Right atrium auricular region (tissue), 2 donors: ENCODE data around the gene TOMM70. TPM values are rescaled to one million over a fixed set of nuclear protein-coding genes. Genes with fewer than 3 reads are reported as not detected.
"Not testable (repeated sequence)": the region's sequence is repeated elsewhere in the genome, so short reads cannot be mapped to it uniquely, and the experiment has no call there.

ENCODE experiments used
- DNase-seq: peaks from one replicate; pipeline ENCODE4 v3.0.0-alpha.2; 2019; ENCODE audit warnings: low spot score
- H3K27ac ChIP-seq, 2 donors: fragments of 200-600 bp; sonication (generic); 1 replicate in 1 of 2; 2 replicates in 1 of 2; pipeline ENCODE4 v1.5.1; 2016 to 2019
- H3K27me3 ChIP-seq, 2 donors: fragments of 200-600 bp; sonication (generic); one replicate each; pipeline versions ENCODE4 v1.5.1 to v1.6.0; 2017 to 2019
- H3K36me3 ChIP-seq: fragments of 200-600 bp; sonication (generic); one replicate; pipeline ENCODE4 v1.5.1; 2016
- H3K4me1 ChIP-seq, 2 donors: fragments of 200-600 bp; sonication (generic); one replicate each; pipeline versions ENCODE4 v1.5.1 to v1.6.0; 2017 to 2019
- H3K4me3 ChIP-seq, 2 donors: fragments of 200-600 bp; sonication (generic); 1 replicate in 1 of 2; 2 replicates in 1 of 2; pipeline ENCODE4 v1.5.1; 2017 to 2019; ENCODE audit warnings: mild to moderate bottlenecking in 1 of 2, moderate library complexity in 1 of 2
- H3K9me3 ChIP-seq, 2 donors: fragments of 200-600 bp; sonication (generic); one replicate each; pipeline ENCODE4 v1.5.1; 2019
- total RNA-seq, 2 donors: library from RNA; depleted of rRNA; stranded (reverse); fragments of >200 nt; gene quantifications; one replicate each; pipeline ENCODE4 v1.1.0, GENCODE V29; 2016
- TF ChIP-seq, protein P1 (sequence below), 2 donors: fragments of 200-600 bp; sonication (generic); IDR thresholded peaks; one replicate each; pipeline ENCODE4 v1.5.1; 2019; ENCODE audit warnings: antibody characterized with exemption in 2 of 2

Gene TOMM70
- total RNA-seq, result 10 to 100 TPM; 29.7 to 44.2 TPM

- Histone ChIP-seq H3K27ac (peak within 1 kb of the TSS; percentile 91 to 95), H3K9me3 (no peaks in the 10 kb centered on the region), H3K27me3 (no peaks in the 10 kb centered on the region), H3K4me3 (peak within 1 kb of the TSS; percentile 83 to 88), H3K36me3 (no peaks in the 10 kb centered on the region), H3K4me1 (peaks cover 0 to 53% of the 10 kb centered on the region in 2 donors)
- peak; percentile 99 for DNase-seq
- TF ChIP-seq, protein P1, sequence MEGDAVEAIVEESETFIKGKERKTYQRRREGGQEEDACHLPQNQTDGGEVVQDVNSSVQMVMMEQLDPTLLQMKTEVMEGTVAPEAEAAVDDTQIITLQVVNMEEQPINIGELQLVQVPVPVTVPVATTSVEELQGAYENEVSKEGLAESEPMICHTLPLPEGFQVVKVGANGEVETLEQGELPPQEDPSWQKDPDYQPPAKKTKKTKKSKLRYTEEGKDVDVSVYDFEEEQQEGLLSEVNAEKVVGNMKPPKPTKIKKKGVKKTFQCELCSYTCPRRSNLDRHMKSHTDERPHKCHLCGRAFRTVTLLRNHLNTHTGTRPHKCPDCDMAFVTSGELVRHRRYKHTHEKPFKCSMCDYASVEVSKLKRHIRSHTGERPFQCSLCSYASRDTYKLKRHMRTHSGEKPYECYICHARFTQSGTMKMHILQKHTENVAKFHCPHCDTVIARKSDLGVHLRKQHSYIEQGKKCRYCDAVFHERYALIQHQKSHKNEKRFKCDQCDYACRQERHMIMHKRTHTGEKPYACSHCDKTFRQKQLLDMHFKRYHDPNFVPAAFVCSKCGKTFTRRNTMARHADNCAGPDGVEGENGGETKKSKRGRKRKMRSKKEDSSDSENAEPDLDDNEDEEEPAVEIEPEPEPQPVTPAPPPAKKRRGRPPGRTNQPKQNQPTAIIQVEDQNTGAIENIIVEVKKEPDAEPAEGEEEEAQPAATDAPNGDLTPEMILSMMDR (IDR thresholded peaks at IDR 0.05), result no peak
Observed at GRCh38 chr3:100400780-100401673, at the start of gene TOMM70, which contains the start of gene LNP1. Gene TOMM70 (minus strand): TSS chr3:100401089. CDS start chr3:100400949, 140 bp downstream. Gene LNP1 (plus strand): TSS chr3:100401539. CDS start chr3:100429730, 28,191 bp downstream.

DNA sequence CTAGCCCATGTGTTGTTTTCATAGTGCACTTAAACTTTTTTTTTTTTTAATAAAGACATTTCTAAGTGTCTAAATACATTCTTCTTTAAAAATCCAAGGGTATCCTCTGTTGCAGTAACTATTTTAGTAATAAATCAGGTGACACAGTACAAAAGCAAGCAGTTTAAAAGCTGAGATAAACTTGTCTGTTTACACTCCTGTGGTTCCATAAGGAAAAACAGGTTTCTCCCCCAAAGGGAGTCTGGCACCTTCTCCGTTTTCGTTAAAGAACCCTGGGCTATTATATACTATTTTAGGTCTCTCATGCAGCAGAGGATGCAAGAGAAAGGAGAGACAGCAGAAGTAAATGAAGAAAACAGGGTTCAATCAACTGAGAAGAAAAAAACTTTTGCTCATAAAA lies 48.3 kb upstream of the TOMM70 start:
- DNase-seq, result no peak
- no peaks in the 10 kb centered on the region for H3K9me3 ChIP-seq
- H3K27ac ChIP-seq, result no peak overlapping the region
- no peaks in the 10 kb centered on the region for H3K27me3 ChIP-seq
- H3K4me1 ChIP-seq, result no peaks in the 10 kb centered on the region
- TF ChIP-seq, protein P1 (IDR thresholded peaks at IDR 0.05), result no peak
- no peaks in the 10 kb centered on the region for H3K36me3 ChIP-seq
- H3K4me3 ChIP-seq, result no peak overlapping the region

GRCh38 chr3:100448079-100448478 lies 47.2 kb upstream of the TOMM70 start:
- Histone ChIP-seq H3K36me3 (no peaks in the 10 kb centered on the region), H3K9me3 (no peaks in the 10 kb centered on the region), H3K4me3 (no peak overlapping the region), H3K27ac (no peak overlapping the region), H3K4me1 (no peaks in the 10 kb centered on the region), H3K27me3 (no peaks in the 10 kb centered on the region)
- TF ChIP-seq, protein P1 (IDR thresholded peaks at IDR 0.05), result no peak
- DNase-seq, result no peak

GRCh38 chr3:100447067-100447466 lies 46.2 kb upstream of the TOMM70 start:
- not testable (repeated sequence) for H3K27me3 ChIP-seq, H3K4me1 ChIP-seq, H3K9me3 ChIP-seq, H3K27ac ChIP-seq, DNase-seq, H3K36me3 ChIP-seq, H3K4me3 ChIP-seq

DNA sequence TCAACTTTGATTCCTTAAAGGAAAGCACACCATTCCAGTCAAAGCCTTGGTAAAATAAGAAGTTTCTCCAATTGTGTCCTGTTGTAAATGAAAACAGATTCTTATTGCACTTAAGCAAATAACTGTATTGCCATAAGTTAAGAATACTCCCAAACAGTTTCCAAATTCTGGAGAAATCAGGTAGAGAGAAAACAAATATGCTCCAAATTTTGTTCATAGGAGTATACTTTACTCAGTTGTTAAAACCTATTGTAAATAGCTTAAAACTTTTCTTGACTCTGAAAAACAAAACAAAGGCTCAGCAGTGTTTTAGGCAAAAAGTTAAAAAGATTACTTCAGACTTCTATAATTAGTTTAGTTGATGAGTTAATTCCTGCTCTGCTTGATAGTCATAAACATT lies 42.8 kb upstream of the TOMM70 start:
- Histone ChIP-seq H3K36me3 (no peaks in the 10 kb centered on the region), H3K4me1 (no peaks in the 10 kb centered on the region), H3K4me3 (no peak overlapping the region), H3K27ac (no peak overlapping the region), H3K27me3 (no peaks in the 10 kb centered on the region), H3K9me3 (no peaks in the 10 kb centered on the region)
- TF ChIP-seq, protein P1 (IDR thresholded peaks at IDR 0.05), result no peak
- DNase-seq, result no peak

- no peak overlapping the region for H3K4me3 ChIP-seq
- no peaks in the 10 kb centered on the region for H3K9me3 ChIP-seq
- peaks cover 0 to 6% of the 10 kb centered on the region in 2 donors for H3K4me1 ChIP-seq
- H3K36me3 ChIP-seq, result no peaks in the 10 kb centered on the region
- no peak for DNase-seq
- H3K27me3 ChIP-seq, result no peaks in the 10 kb centered on the region
- no peak overlapping the region for H3K27ac ChIP-seq
- TF ChIP-seq, protein P1 (IDR thresholded peaks at IDR 0.05), result no peak
Observed at GRCh38 chr3:100440895-100441294, 40.0 kb upstream of the TOMM70 start.
